Measurements from ENCODE around the gene RPTOR. TPM values are rescaled to one million over a fixed set of nuclear protein-coding genes. Genes with fewer than 3 reads are reported as not detected.
A peak's percentile ranks its signal among the peaks of the same experiment; 100 is the strongest.

Gene RPTOR
- total RNA-seq, 1 donor: 27.9 TPM

DNA sequence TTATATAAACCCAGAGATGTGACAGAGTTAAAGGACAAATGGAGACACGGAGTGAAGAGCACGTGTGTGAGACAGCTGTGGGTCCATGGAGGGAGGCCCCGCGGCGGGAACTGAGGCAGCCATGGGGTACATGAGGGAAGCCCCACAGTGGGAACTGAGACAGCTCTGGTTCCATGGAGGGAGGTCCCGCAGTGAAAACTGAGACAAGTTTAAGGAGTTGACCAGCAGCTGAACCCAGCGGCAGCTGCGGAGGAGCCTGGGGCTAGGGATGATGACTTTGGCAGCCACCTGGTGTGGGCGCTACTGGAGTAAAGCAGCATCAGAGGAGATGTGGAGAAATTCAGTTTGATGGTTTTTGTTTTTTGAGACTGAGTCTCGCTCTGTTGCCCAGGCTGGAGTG lies 185.1 kb downstream of the RPTOR start:
- Histone ChIP-seq H3K36me3 (ENCODE audit: insufficient read depth, low read length) (peaks cover 4% of the 10 kb centered on the region), H4K20me1 (ENCODE audit: insufficient read depth, low read length) (no peaks in the 10 kb centered on the region), H3K4me2 (ENCODE audit: insufficient read depth, low read length) (no peak overlapping the region), H3K4me3 (ENCODE audit: insufficient read depth, low read length) (no peak overlapping the region), H3K79me2 (ENCODE audit: insufficient read depth, low read length) (peaks cover 38% of the 10 kb centered on the region), H2AFZ (ENCODE audit: low read length) (no peak overlapping the region), H3K4me1 (ENCODE audit: insufficient read depth, low read length) (peaks cover 29% of the 10 kb centered on the region), H3K27ac (ENCODE audit: low read depth, low read length) (no peak overlapping the region), H3K9me3 (ENCODE audit: low read depth, low read length) (no peaks in the 10 kb centered on the region), H3K27me3 (ENCODE audit: insufficient read depth, low read length) (no peaks in the 10 kb centered on the region)
- no peak for TF ChIP-seq CTCF (IDR thresholded peaks at IDR 0.05; ENCODE audit: extremely low read depth, low read depth, low read length)
- DNase-seq (ENCODE audit: insufficient read length, low spot score, missing footprints): no peak

DNA sequence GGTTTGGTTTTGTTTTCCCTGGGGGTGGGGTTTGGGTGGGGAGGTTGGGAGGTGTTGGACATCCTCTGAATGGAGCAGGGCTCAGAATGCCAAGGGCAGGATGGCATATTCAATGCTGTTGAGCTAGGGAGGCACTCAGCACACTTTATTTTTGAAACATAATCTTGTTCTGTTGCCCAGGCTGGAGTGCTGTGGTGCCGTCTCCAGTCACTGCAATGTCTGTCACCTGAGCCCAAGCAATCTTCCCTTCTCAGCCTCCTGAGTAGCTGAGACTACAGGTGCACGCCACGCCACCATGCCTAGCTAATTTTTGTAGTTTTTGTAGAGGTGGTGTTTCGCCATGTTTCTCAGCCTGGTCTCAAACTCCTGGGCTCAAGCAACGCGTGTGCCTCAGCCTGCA lies 186.1 kb downstream of the RPTOR start:
- DNase-seq (ENCODE audit: insufficient read length, low spot score, missing footprints): no peak
- Histone ChIP-seq H2AFZ (ENCODE audit: low read length) (no peak overlapping the region), H3K4me3 (ENCODE audit: insufficient read depth, low read length) (no peak overlapping the region), H3K79me2 (ENCODE audit: insufficient read depth, low read length) (peaks cover 36% of the 10 kb centered on the region), H4K20me1 (ENCODE audit: insufficient read depth, low read length) (no peaks in the 10 kb centered on the region), H3K4me1 (ENCODE audit: insufficient read depth, low read length) (peaks cover 19% of the 10 kb centered on the region), H3K27ac (ENCODE audit: low read depth, low read length) (no peak overlapping the region), H3K27me3 (ENCODE audit: insufficient read depth, low read length) (no peaks in the 10 kb centered on the region), H3K36me3 (ENCODE audit: insufficient read depth, low read length) (peaks cover 5% of the 10 kb centered on the region), H3K4me2 (ENCODE audit: insufficient read depth, low read length) (no peak overlapping the region), H3K9me3 (ENCODE audit: low read depth, low read length) (no peaks in the 10 kb centered on the region)
- TF ChIP-seq CTCF (IDR thresholded peaks at IDR 0.05; ENCODE audit: extremely low read depth, low read depth, low read length): no peak

DNA sequence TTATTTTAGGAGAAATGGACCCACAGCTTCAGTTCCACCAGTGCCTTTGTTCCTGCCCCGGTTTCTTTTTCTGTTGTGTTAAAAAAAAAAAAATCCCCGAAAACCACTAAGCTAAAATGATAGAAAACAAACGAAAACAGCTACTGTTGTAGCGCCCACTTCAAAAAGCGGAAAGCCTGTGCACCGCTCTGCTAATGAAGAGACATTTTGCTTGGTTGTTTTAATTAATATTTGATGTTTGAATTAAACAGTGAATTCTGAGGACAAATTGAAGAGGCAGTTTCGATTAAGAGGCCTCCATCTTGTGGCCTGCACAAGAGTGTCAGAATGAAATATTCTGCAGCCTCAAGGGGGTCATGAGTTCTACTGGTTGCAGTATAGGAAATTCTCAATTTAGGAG lies 186.7 kb downstream of the RPTOR start:
- peaks cover 5% of the 10 kb centered on the region for H3K36me3 ChIP-seq (ENCODE audit: insufficient read depth, low read length)
- no peaks in the 10 kb centered on the region for H4K20me1 ChIP-seq (ENCODE audit: insufficient read depth, low read length)
- no peaks in the 10 kb centered on the region for H3K9me3 ChIP-seq (ENCODE audit: low read depth, low read length)
- no peak overlapping the region for H2AFZ ChIP-seq (ENCODE audit: low read length)
- H3K79me2 ChIP-seq (ENCODE audit: insufficient read depth, low read length): peaks cover 33% of the 10 kb centered on the region
- H3K27me3 ChIP-seq (ENCODE audit: insufficient read depth, low read length): no peaks in the 10 kb centered on the region
- H3K27ac ChIP-seq (ENCODE audit: low read depth, low read length): no peak overlapping the region
- no peak for DNase-seq (ENCODE audit: insufficient read length, low spot score, missing footprints)
- H3K4me3 ChIP-seq (ENCODE audit: insufficient read depth, low read length): no peak overlapping the region
- peaks cover 13% of the 10 kb centered on the region for H3K4me1 ChIP-seq (ENCODE audit: insufficient read depth, low read length)
- H3K4me2 ChIP-seq (ENCODE audit: insufficient read depth, low read length): no peak overlapping the region
- TF ChIP-seq CTCF (IDR thresholded peaks at IDR 0.05; ENCODE audit: extremely low read depth, low read depth, low read length): no peak

- H2AFZ ChIP-seq (ENCODE audit: low read length): no peak overlapping the region
- DNase-seq (ENCODE audit: insufficient read length, low spot score, missing footprints): peak; percentile 89
- peaks cover 24% of the 10 kb centered on the region for H3K79me2 ChIP-seq (ENCODE audit: insufficient read depth, low read length)
- peaks cover 5% of the 10 kb centered on the region for H3K36me3 ChIP-seq (ENCODE audit: insufficient read depth, low read length)
- no peak overlapping the region for H3K4me2 ChIP-seq (ENCODE audit: insufficient read depth, low read length)
- H3K27me3 ChIP-seq (ENCODE audit: insufficient read depth, low read length): no peaks in the 10 kb centered on the region
- H3K9me3 ChIP-seq (ENCODE audit: low read depth, low read length): no peaks in the 10 kb centered on the region
- H4K20me1 ChIP-seq (ENCODE audit: insufficient read depth, low read length): no peaks in the 10 kb centered on the region
- peaks cover 11% of the 10 kb centered on the region for H3K4me1 ChIP-seq (ENCODE audit: insufficient read depth, low read length)
- no peak for TF ChIP-seq CTCF (IDR thresholded peaks at IDR 0.05; ENCODE audit: extremely low read depth, low read depth, low read length)
- H3K27ac ChIP-seq (ENCODE audit: low read depth, low read length): no peak overlapping the region
- no peak overlapping the region for H3K4me3 ChIP-seq (ENCODE audit: insufficient read depth, low read length)
Observed at GRCh38 chr17:80732268-80732667, 187.6 kb downstream of the RPTOR start.
